GM12872 (cell line): Measurements from ENCODE around the gene CFAP221.

ENCODE experiments used
- TF ChIP-seq, protein P1 (sequence below): IDR thresholded peaks from 3 replicates; pipeline ENCODE4 v1.5.1; 2011; ENCODE audit warnings: low read depth, mild to moderate bottlenecking, low read length, moderate library complexity; ENCODE audit not compliant: insufficient read depth

CFAP221 gene

DNA sequence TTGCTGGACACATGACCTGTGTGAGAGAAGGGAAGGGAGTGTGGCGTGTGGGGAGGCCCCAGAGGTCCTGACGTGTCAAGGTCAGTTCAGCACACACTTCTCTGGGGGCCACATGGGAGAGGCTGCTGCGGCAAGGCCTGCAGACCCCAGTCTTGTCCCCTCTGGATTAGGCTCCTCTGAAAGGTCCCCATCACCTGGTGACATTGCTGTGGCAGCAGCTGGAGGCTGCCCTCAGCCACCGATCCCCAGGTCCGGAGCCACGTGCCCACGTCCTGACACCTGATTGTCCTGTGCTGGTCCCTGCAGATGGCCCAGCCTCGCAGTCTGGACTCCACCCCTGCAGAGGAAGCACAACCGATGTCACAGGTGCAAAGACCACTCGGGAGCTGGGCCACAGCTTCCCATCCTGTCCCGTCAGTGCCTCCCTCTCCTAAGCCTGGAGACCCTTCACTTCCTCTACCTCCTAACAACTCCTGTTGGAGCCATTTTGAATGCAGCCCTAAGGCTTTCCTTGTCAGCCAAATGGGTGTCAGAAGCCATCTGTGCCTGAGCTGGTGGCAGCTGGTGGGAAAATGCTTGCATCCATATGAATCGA lies 147.5 kb downstream of the CFAP221 start:
- TF ChIP-seq, protein P1, sequence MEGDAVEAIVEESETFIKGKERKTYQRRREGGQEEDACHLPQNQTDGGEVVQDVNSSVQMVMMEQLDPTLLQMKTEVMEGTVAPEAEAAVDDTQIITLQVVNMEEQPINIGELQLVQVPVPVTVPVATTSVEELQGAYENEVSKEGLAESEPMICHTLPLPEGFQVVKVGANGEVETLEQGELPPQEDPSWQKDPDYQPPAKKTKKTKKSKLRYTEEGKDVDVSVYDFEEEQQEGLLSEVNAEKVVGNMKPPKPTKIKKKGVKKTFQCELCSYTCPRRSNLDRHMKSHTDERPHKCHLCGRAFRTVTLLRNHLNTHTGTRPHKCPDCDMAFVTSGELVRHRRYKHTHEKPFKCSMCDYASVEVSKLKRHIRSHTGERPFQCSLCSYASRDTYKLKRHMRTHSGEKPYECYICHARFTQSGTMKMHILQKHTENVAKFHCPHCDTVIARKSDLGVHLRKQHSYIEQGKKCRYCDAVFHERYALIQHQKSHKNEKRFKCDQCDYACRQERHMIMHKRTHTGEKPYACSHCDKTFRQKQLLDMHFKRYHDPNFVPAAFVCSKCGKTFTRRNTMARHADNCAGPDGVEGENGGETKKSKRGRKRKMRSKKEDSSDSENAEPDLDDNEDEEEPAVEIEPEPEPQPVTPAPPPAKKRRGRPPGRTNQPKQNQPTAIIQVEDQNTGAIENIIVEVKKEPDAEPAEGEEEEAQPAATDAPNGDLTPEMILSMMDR, result no peak

DNA sequence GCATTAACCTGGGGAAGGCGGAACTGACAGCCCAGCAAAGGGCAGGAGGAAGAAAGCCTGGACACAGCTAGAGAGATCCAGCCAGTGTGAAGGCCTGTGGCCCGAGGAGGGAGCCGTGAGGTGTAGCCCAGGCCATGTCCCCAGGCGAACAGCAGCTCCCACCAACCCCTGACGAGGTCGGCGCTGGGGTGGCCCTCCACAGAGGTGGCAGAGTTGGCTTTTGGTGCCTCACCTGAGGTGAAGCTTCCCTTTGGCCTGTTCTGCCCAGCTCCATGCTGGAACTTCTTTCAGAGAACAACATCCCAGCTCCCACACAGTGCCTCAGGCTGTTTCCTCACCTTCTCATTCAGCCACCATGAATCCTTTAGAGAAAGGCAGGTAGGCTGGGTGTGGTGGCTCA lies 148.1 kb downstream of the CFAP221 start:
- TF ChIP-seq, protein P1, result no peak

DNA sequence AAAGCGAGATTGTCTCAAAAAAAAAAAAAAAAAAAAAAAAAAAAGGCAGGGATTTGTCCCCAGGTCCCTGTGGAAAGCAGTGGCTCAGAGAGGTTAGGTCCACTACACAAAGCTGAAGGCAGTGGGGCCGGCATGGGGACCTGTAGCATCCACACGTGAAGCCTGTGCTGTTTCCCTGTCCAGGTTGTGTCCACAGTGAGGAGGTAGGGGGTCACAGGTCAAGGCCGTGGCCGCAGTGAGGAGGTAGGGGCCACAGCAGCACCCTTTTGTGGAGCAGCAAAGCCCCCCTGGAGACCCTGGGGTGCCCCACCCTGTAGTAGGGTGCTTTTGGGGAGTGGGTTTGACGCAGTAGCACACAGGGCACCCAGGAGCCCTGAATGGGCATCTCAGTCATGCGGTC lies 148.7 kb downstream of the CFAP221 start:
- TF ChIP-seq, protein P1, result no peak

DNA sequence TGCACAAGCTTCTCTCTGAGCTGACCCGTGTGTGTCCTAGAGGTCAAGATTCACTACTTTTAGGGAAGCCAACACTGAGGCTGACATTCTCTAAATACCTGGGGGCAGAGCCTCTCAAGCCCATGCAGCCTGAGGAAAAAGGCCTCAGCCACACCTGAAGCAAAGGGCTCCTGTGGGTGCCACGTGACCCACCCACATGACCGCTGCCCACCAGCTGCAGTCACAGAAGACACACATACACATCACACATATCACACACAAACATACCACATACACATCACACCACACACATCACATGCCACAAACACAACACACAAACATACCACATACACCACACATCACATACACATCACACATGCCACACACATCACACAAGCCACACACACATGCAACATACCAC lies 149.3 kb downstream of the CFAP221 start:
- TF ChIP-seq, protein P1, result no peak

- TF ChIP-seq, protein P1, result no peak
Measured at GRCh38 chr2:119693967-119694366, 149.7 kb downstream of the CFAP221 start.

- TF ChIP-seq, protein P1, result no peak
Measured at GRCh38 chr2:119694470-119694844, 150.2 kb downstream of the CFAP221 start.

- TF ChIP-seq, protein P1, result no peak
Measured at GRCh38 chr2:119694845-119695521, 150.7 kb downstream of the CFAP221 start.
